GM19023 (cell line): ENCODE data around the gene GGTLC1.
"Not testable (repeated sequence)": the region's sequence is repeated elsewhere in the genome, so short reads cannot be mapped to it uniquely, and the experiment has no call there.

Experiments used
- ATAC-seq: cut with Tn5 transposase; IDR thresholded peaks from one replicate; pipeline ENCODE4 v1.9.1; 2021; ENCODE audit warnings: mild to moderate bottlenecking, moderate library complexity; ENCODE audit not compliant: unreplicated experiment

GGTLC1 gene

DNA sequence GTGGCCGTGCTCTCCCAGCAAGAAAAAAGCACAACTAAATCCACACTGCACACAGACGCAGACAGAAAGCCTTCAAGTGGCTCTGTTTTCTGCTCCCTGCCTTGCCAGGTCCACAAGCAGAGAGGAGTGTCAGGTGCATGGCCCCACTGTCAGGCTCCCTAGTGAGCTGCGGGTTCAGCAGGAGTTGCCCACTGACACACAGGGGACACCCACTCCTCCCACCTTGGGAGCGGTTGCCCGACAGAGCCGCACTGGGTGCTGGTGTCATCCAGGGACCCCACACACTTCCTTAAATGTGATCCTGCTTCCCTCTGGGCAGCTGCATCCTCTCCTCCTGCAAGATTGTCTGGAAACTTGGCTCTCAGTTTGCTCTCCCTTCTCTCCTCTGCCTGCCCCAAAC is 6.7 kb upstream of the GGTLC1 start:
- ATAC-seq: not testable (repeated sequence)

DNA sequence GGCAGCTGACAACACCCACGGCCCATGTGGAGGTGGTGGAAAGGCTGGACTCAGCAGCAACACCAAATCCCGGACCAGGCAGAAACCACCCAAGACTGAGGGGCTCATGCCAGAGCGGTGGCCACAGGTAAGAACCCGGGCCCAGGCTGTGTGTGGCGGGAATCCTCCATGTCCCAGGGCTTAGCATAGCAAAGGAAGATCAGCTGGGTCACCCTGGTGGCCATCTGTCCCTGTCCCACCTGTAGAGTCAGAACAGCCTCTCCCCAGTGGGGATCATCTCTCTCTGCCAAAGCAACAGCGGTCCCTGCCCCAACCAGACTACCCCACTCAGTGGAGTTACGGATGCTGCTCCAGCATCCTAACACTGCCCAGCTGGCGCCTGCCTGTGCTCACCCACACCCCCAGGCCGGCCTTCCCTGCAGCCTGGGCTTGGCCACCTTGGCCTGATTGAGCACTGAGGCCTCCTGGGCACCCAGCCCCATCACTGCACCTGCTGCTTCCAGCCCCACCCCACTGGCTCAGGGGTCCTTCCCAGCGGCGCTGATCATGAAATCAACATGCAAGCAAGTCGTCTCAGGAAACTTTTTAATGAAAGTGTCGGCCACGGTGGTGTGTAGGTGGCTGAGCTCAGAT is 5.5 kb upstream of the GGTLC1 start:
- not testable (repeated sequence) for ATAC-seq

GRCh38 chr20:23993440-23993839 is 4.9 kb upstream of the GGTLC1 start:
- ATAC-seq: not testable (repeated sequence)

GRCh38 chr20:23990296-23990695 is 1.7 kb upstream of the GGTLC1 start:
- ATAC-seq: not testable (repeated sequence)

- ATAC-seq: not testable (repeated sequence)
Observed at GRCh38 chr20:23988966-23989365, 387 bp upstream of the GGTLC1 start.

GRCh38 chr20:23986716-23987115 is 1.9 kb downstream of the GGTLC1 start:
- not testable (repeated sequence) for ATAC-seq

DNA sequence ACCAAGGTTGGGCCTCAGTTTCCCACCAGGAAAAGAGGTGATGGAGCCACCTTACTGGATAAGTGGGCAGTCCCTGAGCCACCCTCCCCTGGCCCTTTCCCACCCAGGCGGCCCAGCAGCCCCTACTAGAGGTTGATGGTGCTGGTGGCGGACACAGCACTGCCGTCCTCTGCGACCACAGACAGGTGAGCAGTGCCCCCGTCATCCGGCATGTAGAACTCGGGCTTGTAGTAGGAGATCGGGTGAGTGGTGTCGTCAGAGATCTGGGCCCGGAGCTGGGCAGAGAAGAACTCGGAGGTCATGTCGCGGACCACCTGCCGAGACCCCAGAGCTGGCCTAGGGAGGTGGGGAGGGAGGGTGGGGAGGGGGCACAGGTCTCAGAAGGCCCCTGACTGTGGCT is 2.3 kb downstream of the GGTLC1 start:
- not testable (repeated sequence) for ATAC-seq

GRCh38 chr20:23985790-23986225 is 2.8 kb downstream of the GGTLC1 start:
- not testable (repeated sequence) for ATAC-seq

GRCh38 chr20:23985066-23985789 is 3.4 kb downstream of the GGTLC1 start:
- ATAC-seq: not testable (repeated sequence)

DNA sequence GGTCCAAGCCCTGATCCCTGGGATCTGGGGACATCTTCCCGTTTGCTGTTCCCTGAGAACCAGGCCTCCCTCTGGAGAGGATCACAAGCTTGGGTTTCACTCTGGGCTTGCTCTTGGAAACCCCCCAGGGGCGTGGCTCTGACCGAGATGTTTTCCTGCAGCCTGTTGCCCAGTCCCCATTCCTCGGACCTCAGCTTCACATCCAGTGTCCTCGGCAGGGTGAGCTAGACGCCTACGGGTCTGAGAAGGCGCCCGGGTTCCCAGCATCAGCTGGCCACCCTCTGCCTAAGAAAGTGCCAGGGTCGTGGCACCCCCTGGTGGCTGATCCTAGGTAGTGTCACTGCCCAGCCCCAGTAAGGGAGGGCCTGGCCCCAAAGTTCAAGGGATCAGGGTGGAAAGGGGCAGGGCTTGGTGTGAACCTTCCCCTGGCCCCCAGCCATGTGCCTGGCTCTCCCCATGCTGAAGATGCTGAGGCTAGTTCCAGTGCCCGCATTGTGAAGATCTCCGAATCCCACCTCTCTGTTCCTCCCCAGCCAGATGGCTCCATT is 4.0 kb downstream of the GGTLC1 start:
- ATAC-seq: not testable (repeated sequence)

DNA sequence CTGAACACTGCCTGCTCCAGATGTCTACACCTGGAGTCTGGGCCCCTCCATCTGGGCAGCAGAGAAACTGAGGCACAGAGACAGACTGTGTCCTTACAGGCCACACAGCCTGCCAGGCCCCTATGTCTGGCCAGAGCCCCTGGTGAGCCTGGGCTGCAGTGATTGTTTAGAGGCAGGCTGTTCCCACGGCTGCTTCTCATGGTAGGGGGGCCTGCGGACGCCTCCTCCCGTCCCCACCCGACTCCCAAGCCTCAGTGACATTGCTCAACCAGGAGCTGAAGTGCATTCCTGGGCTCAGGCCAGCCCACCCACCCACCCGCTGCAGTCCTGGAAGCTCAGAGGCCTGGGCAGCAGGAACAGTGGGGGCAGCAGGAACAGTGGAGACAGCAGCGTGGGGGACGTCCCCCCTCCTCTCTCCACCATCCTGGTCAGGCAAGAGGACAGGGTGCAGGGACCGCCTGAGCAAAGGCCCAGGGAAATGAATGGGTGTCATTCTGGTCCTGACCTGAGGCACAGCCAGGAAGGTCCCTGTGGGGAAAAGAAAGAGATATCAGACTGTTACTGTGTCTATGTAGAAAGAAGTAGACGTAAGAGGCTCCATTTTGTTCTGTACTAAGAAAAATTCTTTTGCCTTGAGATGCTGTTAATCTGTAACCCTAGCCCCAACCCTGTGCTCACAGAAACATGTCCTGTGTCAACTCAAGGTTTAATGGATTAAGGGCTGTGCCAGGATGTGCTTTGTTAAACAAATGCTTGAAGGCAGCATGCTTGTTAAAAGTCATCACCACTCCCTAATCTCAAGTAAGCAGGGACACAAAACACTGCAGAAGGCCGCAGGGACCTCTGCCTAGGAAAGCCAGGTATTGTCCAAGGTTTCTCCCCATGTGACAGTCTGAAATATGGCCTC is 6.2 kb downstream of the GGTLC1 start:
- not testable (repeated sequence) for ATAC-seq

GRCh38 chr20:23981526-23981925 is 7.1 kb downstream of the GGTLC1 start:
- ATAC-seq: not testable (repeated sequence)

DNA sequence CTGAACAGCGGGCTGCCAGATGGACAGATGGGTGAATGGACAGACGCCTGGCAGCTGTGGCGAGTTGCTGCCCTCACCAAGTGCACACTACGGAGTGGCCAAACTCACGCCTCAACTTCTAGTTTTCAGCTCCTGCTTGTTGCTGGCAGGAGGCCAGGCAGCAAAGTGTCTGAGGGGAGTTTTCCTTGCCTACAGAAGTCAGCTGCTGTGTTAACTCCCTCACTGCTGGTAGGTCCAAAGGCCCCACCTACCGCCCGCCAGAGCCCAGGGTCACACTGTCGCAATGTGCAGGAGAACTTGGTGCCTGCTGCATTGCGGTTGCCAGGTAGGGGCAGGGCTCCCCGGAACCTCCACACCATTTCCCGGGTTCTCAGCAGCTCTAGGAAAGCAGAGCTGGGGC is 7.6 kb downstream of the GGTLC1 start:
- ATAC-seq: not testable (repeated sequence)

- not testable (repeated sequence) for ATAC-seq
Observed at GRCh38 chr20:23979899-23980811, 8.4 kb downstream of the GGTLC1 start.

DNA sequence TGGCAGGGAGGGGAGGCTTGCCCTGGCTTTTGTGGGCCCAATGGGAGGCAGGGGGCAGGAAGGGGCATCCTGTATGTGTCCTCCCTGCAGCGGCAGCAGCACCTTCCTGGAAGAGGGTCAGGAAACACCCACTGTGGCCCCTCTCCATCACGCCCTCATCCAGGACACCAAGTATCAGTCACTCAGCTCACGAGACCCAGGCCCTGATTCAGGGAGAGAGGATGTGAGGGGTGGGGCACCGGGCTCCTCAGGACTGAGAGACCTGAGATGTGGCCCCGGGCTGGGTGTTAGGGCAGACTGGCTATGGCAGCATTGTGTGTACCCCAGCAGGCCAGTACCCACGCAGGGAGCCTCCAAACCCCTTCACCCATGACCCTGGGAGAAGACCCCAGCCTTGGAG is 9.2 kb downstream of the GGTLC1 start:
- not testable (repeated sequence) for ATAC-seq

GRCh38 chr20:23978457-23978856 is 10.1 kb downstream of the GGTLC1 start:
- ATAC-seq: not testable (repeated sequence)

- ATAC-seq: no peak
Observed at GRCh38 chr20:23974966-23975365, 13.6 kb downstream of the GGTLC1 start.

DNA sequence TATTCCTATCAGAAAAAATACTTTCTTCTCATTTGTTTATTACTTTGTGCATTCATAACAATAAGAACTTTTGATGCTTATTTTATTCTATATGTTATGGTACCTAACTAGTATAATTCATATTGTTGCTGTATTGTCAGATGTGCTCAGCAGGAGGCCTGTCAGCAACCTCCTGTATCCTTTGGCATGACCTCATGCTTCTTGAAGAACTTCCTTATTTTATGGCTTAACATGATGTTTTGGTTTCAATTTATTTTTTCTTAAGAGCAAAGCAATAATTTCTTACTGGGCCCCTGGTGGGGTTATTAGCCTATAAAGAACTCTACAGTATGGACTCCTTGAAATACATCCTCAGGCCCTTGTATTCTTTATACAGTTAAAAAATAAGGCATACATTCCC is 17.3 kb downstream of the GGTLC1 start:
- no peak for ATAC-seq

GRCh38 chr20:23970049-23970448 is 18.5 kb downstream of the GGTLC1 start:
- ATAC-seq: no peak

GRCh38 chr20:23967616-23967979 is 21.0 kb downstream of the GGTLC1 start:
- ATAC-seq: no peak
